GM13977 (cell line): Measurements from ENCODE around the gene FRAT1.

Experiments
- DNase-seq: peaks from one replicate; pipeline ENCODE4 v3.0.0; 2012; ENCODE audit warnings: low spot score
- in situ Hi-C: fragments of 300-500 bp; cut with MboI; formaldehyde crosslinking; loops from one replicate; pipeline ENCODE4 v1.12.0; 2022; ENCODE audit warnings: low sequenced_read_pairs, low pct_unique_long_range_greater_than_20kb, mixed read lengths, inconsistent platforms; ENCODE audit not compliant: unreplicated experiment
- TF ChIP-seq, protein P1 (sequence below): IDR thresholded peaks from 2 replicates; pipeline ENCODE4 v1.5.1; 2012; ENCODE audit warnings: mild to moderate bottlenecking, control low read depth; ENCODE audit not compliant: insufficient read depth; ENCODE audit errors: extremely low read depth, missing control alignments

Gene FRAT1

DNA sequence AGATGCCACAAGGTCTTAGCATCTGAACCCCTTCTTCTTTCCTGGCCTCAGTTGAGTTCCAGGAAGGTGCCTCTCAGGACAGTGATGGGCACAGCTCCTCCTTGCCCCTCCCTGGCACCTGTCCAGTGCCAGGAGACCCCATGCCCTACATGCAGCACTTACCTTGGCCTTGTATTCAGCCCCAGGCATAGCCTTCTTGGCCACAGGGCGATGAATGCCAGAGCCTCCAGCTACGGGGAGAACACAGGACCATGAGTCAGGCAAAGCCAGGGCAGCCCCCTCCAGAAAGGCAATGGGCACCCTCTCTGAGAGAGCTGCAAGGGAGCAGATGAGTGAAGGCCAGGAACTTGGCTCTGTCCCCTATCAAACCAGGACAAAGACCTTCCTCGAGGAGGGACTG, 39.7 kb downstream of the FRAT1 start:
- no peak for DNase-seq
- TF ChIP-seq, protein P1, sequence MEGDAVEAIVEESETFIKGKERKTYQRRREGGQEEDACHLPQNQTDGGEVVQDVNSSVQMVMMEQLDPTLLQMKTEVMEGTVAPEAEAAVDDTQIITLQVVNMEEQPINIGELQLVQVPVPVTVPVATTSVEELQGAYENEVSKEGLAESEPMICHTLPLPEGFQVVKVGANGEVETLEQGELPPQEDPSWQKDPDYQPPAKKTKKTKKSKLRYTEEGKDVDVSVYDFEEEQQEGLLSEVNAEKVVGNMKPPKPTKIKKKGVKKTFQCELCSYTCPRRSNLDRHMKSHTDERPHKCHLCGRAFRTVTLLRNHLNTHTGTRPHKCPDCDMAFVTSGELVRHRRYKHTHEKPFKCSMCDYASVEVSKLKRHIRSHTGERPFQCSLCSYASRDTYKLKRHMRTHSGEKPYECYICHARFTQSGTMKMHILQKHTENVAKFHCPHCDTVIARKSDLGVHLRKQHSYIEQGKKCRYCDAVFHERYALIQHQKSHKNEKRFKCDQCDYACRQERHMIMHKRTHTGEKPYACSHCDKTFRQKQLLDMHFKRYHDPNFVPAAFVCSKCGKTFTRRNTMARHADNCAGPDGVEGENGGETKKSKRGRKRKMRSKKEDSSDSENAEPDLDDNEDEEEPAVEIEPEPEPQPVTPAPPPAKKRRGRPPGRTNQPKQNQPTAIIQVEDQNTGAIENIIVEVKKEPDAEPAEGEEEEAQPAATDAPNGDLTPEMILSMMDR, result no peak
- in situ Hi-C loops, result no loop called here

DNA sequence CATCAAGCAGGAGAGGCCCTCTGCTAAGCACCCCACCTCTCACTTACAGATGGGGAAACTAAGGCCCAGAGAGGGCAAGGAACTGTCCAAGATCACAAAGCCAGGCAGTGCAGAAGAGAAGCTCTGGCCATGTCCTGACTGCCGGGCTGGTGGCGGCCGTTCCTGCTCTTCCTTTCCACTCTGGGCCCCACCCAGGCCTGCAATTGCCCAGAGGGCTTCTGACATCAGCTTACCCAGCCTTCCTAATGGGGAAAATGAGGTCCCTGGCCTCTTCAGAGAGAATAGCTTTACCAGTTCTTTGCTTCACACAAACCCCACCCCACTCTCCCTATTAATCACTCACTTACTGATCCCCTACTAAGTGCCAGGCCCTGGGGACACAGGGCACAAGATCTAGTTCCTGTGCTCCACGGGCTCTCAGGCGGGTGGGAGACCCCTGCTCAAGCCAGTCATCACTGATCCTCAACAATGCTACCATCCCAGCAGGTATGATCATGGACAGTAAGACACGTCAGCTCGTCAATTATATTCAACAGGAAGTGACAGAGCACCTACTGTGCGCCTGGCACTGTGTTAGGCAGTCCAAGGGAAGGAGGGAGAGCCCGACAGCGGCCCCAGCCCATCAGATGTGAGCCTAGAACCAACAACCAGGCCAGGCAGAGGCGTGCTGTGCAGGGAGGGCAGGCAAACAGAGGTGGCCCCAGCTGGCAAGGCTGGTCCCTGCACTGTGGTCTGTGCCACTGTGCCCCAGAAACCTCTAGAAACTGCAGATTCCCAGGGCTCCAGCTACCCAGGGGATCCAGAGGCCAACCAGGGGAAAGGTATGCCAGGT, 41.9 kb downstream of the FRAT1 start:
- TF ChIP-seq, protein P1, result no peak
- in situ Hi-C loops, result no loop called here

DNA sequence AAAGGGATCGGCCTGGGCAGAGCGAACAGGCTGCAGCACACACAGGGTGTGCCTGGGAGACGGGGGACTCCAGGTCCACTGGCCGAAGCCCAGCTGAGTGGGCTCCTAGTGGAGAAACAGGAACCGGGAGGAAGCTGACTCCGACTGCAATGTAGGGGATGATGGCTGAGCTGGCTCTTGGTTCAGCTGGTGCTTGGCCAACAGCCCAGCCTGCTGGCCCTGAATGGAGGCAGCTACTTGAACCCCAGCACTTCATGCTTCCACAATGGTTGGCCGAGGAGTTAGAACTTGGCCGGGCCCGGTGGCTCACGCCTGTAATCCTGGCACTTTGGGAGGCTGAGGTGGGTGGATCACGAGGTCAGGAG, 42.4 kb downstream of the FRAT1 start:
- in situ Hi-C loops, result no loop called here
- TF ChIP-seq, protein P1, result no peak

More for the DNA sequence above, 41.9 kb downstream of the FRAT1 start:
- no peak for DNase-seq

DNA sequence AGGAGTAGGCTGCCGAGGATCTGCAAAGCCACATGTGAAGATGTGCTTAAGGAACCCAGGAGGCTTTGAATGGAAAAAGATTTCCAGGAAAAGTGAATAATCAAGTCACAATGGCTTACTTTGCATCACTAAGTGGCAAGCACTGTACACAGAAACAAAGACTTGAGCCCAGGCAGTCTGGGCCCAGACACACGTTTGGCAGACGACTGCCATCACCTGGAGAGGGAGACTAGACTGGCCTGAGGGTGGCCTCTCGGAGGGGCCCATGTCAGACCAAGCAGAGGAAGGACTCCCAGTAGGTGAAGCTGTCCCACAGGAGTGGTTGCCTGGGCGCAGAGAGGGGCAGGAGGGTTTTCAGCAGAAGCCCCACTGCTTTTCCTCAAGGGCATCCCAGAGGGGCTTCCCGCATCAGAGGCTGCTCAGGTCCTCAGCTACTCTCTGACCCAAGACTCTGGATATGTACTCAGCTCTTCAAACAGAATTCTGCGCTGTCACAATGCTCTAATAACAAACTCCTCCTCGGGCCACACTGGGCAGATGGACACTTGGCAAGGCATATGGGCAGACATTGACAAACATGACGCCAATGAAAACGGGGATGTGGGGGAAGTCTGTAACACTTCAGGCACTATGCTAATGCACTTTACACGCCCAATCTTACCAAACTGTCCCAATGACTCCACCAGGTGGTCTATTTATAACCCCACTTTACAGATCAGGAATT, 43.4 kb downstream of the FRAT1 start:
- in situ Hi-C loops, result no loop called here
- TF ChIP-seq, protein P1, result no peak
- no peak for DNase-seq

More for the DNA sequence above, 42.4 kb downstream of the FRAT1 start:
- DNase-seq, result no peak

DNA sequence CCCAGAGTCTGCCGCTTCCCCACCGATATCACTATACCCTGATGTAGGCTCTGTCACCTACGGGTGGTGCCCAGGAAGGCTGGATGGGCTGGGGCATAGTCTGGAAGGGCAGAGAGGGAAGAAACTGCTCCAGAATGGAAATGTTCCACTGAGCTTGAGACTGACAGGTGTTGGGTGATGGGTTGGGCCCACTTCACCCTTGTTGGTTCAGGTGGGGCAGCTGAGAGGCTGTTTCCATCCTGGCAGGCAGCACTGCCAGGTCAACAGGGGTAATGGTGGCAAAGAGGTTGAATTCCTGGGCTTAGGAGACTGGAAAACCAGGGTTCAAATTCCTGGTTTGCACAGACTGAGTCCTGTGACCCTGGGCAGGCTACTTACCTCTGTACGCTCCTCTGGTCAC, 44.0 kb downstream of the FRAT1 start:
- in situ Hi-C loops, result no loop called here
- TF ChIP-seq, protein P1, result no peak
- no peak for DNase-seq

DNA sequence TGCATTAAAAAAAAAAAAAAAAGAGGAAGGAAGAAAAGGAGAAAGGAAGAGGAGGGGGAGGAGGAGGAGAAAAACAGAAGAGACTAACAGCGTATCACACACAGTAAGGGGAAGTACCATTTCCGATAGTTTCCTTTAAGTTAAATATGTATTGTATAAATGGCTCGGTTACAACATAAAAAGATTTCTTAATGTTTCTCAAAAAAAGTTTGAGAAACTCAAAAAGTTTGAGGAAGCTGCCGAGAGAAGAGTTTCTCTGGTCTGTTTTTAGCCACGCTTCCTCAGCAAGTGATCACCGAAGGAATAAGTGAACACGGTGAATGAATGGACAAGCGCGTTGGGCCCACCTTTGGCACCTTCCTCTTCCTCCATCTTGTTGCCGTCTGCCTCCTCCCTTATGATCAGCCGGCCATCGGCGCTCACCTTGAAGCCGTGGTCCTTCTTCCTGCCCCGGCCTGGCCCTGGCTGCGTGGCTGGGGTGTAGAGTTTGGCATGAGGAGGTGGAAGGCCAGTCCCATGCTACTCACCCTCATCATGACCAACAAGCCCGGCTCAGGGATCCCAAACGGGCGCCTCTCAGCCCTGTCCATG, 46.8 kb downstream of the FRAT1 start:
- in situ Hi-C loops, result no loop called here
- TF ChIP-seq, protein P1, result no peak
- DNase-seq, result no peak
